Endodermal cell (in vitro differentiated cells): Measurements from ENCODE around the gene KLF15. TPM values are rescaled to one million over a fixed set of nuclear protein-coding genes. Genes with fewer than 3 reads are reported as not detected.

Experiments
- DNase-seq: peaks from one replicate; pipeline ENCODE4 v3.0.0-alpha.2; 2017
- H3K27ac ChIP-seq: 2 replicates; pipeline ENCODE4 v1.5.1; 2013; ENCODE audit warnings: mild to moderate bottlenecking, low read depth, low read length, moderate library complexity
- H3K27me3 ChIP-seq: 2 replicates; pipeline ENCODE4 v1.6.1; 2013; ENCODE audit warnings: mild to moderate bottlenecking, low read length, moderate library complexity; ENCODE audit not compliant: insufficient read depth, control insufficient read depth, poor library complexity, severe bottlenecking
- H3K36me3 ChIP-seq: 2 replicates; pipeline ENCODE4 v1.7.0; 2013; ENCODE audit warnings: mild to moderate bottlenecking, low read length, moderate library complexity; ENCODE audit not compliant: control insufficient read depth, insufficient read depth
- H3K4me1 ChIP-seq: one replicate; pipeline ENCODE4 v1.7.0; 2013; ENCODE audit warnings: low read length; ENCODE audit not compliant: control insufficient read depth, insufficient read depth
- H3K4me3 ChIP-seq: 2 replicates; pipeline ENCODE4 v1.5.1; 2013; ENCODE audit warnings: mild to moderate bottlenecking, low read length, moderate library complexity
- H3K9ac ChIP-seq: 2 replicates; pipeline ENCODE4 v1.6.1; 2013; ENCODE audit warnings: mild to moderate bottlenecking, low read length, moderate library complexity; ENCODE audit not compliant: poor library complexity, severe bottlenecking; ENCODE audit errors: extremely low read depth
- H3K9me3 ChIP-seq: 2 replicates; pipeline ENCODE4 v1.6.1; 2013; ENCODE audit warnings: mild to moderate bottlenecking, low read length, moderate library complexity; ENCODE audit not compliant: control insufficient read depth
- H3K27ac Mint-ChIP-seq: 2 replicates; pipeline ENCODE4 v1.8.0; 2020; ENCODE audit warnings: mixed read lengths
- H3K27me3 Mint-ChIP-seq: 2 replicates; pipeline ENCODE4 v1.8.0; 2021; ENCODE audit warnings: mild to moderate bottlenecking, mixed read lengths; ENCODE audit not compliant: insufficient read depth
- H3K36me3 Mint-ChIP-seq: 2 replicates; pipeline ENCODE4 v1.8.0; 2020; ENCODE audit warnings: low read depth, mixed read lengths
- H3K4me1 Mint-ChIP-seq: 2 replicates; pipeline ENCODE4 v1.8.0; 2020; ENCODE audit warnings: mixed read lengths
- H3K4me3 Mint-ChIP-seq: 2 replicates; pipeline ENCODE4 v1.8.0; 2020; ENCODE audit warnings: mild to moderate bottlenecking, moderate library complexity, mixed read lengths
- H3K9me3 Mint-ChIP-seq: 2 replicates; pipeline ENCODE4 v1.8.0; 2020; ENCODE audit warnings: mild to moderate bottlenecking, mixed read lengths
- WGBS, 2 experiments: methylation state at CpG; one replicate each; pipeline versions ENCODE4 v1.1.5 to v1.1.7; 2013; ENCODE audit warnings: missing lambda C conversion rate in 2 of 2, mixed read lengths in 1 of 2; ENCODE audit not compliant: insufficient coverage in 1 of 2, insufficient read length in 1 of 2; 5-methylcytosine and 5-hydroxymethylcytosine counted together
- total RNA-seq, 2 donors: library from RNA; stranded (reverse); fragmentation: NEBNext Ultra II Directional in 1 of 2; extraction: Animal tissue kit (Norgen Biotek cat#: 25700) in 1 of 2; gene quantifications; 2 replicates in 1 of 2; 3 replicates in 1 of 2; pipeline ENCODE4 v1.2.1, GENCODE V29; 2021
- TF ChIP-seq, protein P1 (sequence below): fragments of 200-600 bp; sonication (generic); conservative IDR thresholded peaks from 2 replicates; pipeline ENCODE4 v1.5.0; 2021; ENCODE audit warnings: antibody characterized with exemption, mild to moderate bottlenecking

KLF15 gene
- total RNA-seq, 2 donors from 2014 or later = 20.7 to 31.1 TPM

DNA sequence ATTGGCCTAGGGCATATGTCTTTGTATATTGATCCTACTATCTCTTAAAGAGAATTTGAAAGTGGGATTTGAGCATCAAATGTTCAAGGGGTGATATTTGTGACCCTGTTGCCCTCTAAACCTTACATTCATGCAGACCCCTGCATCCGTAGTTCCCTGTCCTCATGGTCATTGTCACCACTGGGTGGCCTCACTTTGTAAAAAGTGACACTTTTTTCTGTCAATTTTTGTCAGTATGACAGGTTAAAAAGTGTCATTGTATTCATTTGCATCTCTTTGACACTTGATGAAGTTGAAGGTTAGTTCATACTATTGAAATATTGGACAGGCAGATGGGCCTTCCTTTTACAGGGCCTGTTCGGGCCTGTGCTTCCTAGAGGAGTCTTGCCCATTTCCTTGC, 12.3 kb upstream of the KLF15 start:
- H3K27me3 Mint-ChIP-seq = no peaks in the 10 kb centered on the region
- DNase-seq = no peak

DNA sequence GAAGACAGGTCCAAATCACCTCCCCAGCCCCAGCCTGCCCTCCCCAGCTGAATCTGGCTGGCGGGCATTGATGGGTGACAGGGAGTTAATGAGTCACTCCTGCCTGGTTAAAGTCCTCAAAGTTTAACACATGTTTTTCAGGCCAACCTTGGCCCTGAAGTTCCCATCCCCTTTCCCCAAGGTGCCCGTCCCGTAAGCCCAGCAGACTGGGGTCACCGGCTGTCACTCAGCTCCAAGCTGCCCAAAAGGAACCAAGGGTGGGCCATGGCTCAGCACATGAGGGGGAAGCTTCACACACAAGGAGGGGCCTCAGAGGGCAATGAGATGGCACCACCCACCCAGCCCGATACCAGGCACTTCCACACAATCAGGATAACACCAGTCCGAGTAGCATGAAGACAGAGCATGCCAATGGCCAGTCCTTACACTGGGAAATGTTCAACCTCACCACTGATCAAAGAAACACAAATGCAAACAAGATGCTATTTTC, 10.2 kb upstream of the KLF15 start:
- Mint-ChIP-seq H3K36me3 (no peaks in the 10 kb centered on the region), H3K9me3 (peaks cover 9% of the 10 kb centered on the region), H3K4me1 (peaks cover 3% of the 10 kb centered on the region), H3K27me3 (no peaks in the 10 kb centered on the region), H3K4me3 (no peak overlapping the region), H3K27ac (no peak overlapping the region)
- no peaks in the 10 kb centered on the region for H3K27me3 ChIP-seq
- no peak overlapping the region for H3K9ac ChIP-seq
- H3K4me1 ChIP-seq = no peaks in the 10 kb centered on the region
- DNase-seq = no peak
- H3K4me3 ChIP-seq = no peak overlapping the region
- WGBS, 2 experiments = 88 to 93% methylated on average over 4 to 6 of the region's 6 CpGs
- H3K9me3 ChIP-seq = no peaks in the 10 kb centered on the region
- TF ChIP-seq, protein P1, sequence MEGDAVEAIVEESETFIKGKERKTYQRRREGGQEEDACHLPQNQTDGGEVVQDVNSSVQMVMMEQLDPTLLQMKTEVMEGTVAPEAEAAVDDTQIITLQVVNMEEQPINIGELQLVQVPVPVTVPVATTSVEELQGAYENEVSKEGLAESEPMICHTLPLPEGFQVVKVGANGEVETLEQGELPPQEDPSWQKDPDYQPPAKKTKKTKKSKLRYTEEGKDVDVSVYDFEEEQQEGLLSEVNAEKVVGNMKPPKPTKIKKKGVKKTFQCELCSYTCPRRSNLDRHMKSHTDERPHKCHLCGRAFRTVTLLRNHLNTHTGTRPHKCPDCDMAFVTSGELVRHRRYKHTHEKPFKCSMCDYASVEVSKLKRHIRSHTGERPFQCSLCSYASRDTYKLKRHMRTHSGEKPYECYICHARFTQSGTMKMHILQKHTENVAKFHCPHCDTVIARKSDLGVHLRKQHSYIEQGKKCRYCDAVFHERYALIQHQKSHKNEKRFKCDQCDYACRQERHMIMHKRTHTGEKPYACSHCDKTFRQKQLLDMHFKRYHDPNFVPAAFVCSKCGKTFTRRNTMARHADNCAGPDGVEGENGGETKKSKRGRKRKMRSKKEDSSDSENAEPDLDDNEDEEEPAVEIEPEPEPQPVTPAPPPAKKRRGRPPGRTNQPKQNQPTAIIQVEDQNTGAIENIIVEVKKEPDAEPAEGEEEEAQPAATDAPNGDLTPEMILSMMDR = no peak
- no peak overlapping the region for H3K27ac ChIP-seq
- no peaks in the 10 kb centered on the region for H3K36me3 ChIP-seq

More for the DNA sequence above, 12.3 kb upstream of the KLF15 start:
- H3K36me3 ChIP-seq = no peaks in the 10 kb centered on the region
- H3K27me3 ChIP-seq = no peaks in the 10 kb centered on the region
- no peak overlapping the region for H3K27ac ChIP-seq
- H3K9me3 ChIP-seq = no peaks in the 10 kb centered on the region
- Mint-ChIP-seq H3K27ac (no peak overlapping the region), H3K4me3 (no peak overlapping the region), H3K9me3 (peaks cover 9% of the 10 kb centered on the region), H3K4me1 (peaks cover 5% of the 10 kb centered on the region), H3K36me3 (no peaks in the 10 kb centered on the region)
- H3K4me1 ChIP-seq = no peaks in the 10 kb centered on the region
- TF ChIP-seq, protein P1 = peak; percentile 54
- no peak overlapping the region for H3K4me3 ChIP-seq
- 84 to 92% methylated on average over 2 of the region's 2 CpGs for WGBS, 2 experiments
- H3K9ac ChIP-seq = no peak overlapping the region

DNA sequence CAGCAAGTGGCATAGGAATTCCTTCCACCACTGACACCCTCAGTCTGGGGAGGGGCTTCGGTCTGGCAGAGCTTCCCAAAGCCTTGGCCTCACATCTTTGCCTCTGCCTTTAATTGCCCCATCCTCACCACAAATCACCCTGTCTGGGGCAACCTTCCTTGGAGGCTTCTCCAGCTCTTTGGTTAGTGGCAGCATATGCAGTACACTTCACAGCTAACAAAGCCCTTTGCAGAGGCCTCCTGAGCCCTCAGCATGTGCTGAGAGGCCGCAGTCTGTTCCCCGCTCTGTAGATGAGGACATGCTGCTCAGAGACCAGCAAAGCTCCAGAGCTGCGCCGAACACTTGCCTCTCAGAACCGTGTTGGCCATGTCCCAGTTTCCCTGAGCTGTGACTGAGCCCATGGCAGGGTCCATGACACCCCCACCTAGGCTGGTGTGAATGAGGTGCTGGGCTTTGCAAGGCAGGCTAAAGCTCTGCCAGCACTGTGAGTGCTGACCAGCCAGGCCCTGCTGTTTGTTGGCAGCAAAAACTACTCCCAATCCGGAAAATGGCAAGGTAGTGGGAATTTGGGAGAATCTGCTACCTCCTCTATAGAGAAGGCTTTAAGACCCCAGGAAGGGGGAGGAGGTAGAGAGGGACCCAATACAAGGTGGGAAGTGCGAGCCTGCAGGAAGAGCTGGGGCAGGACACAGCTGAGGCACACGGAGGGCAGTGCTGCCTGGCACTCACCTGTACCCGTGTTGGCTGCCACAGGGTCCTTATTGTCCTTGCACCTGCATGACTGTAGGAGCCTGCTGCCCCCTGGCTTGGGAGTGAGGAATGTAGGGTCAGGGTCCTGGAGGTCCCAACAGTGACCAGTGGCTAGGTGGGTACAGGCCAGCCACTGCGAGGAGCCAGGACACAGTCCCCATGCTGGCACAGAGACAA, 8.4 kb upstream of the KLF15 start:
- H3K36me3 ChIP-seq = no peaks in the 10 kb centered on the region
- TF ChIP-seq, protein P1 = peak; percentile 66
- H3K4me1 Mint-ChIP-seq = peaks cover 3% of the 10 kb centered on the region
- H3K9ac ChIP-seq = no peak overlapping the region
- DNase-seq = no peak
- peaks cover 4% of the 10 kb centered on the region for H3K9me3 Mint-ChIP-seq
- no peaks in the 10 kb centered on the region for H3K36me3 Mint-ChIP-seq
- no peak overlapping the region for H3K4me3 ChIP-seq
- no peak overlapping the region for H3K27ac Mint-ChIP-seq
- 88 to 95% methylated on average over 9 to 11 of the region's 11 CpGs for WGBS, 2 experiments
- H3K27me3 Mint-ChIP-seq = peaks cover 5% of the 10 kb centered on the region
- H3K27me3 ChIP-seq = no peaks in the 10 kb centered on the region
- no peak overlapping the region for H3K27ac ChIP-seq
- H3K4me3 Mint-ChIP-seq = no peak overlapping the region
- H3K9me3 ChIP-seq = no peaks in the 10 kb centered on the region
- no peaks in the 10 kb centered on the region for H3K4me1 ChIP-seq
